Hepatocyte (in vitro differentiated cells): ENCODE data around the gene MTMR12.

ENCODE experiments used
- CTCF ChIP-seq: fragments of 200-600 bp; sonication (generic); IDR thresholded peaks from 2 replicates; pipeline ENCODE4 v1.5.1; 2016; ENCODE audit warnings: antibody characterized with exemption, mild to moderate bottlenecking; ENCODE audit not compliant: poor library complexity
- EZH2 ChIP-seq: fragments of 200-600 bp; sonication (generic); IDR thresholded peaks from 2 replicates; pipeline ENCODE4 v1.6.1; 2016; ENCODE audit warnings: antibody characterized with exemption, mild to moderate bottlenecking, borderline replicate concordance
- EZH2phosphoT487 ChIP-seq: fragments of 200-600 bp; sonication (generic); IDR thresholded peaks from one replicate; pipeline ENCODE4 v1.6.1; 2018; ENCODE audit warnings: antibody characterized with exemption, mild to moderate bottlenecking, low read depth, moderate library complexity; ENCODE audit not compliant: unreplicated experiment, severe bottlenecking

DNA sequence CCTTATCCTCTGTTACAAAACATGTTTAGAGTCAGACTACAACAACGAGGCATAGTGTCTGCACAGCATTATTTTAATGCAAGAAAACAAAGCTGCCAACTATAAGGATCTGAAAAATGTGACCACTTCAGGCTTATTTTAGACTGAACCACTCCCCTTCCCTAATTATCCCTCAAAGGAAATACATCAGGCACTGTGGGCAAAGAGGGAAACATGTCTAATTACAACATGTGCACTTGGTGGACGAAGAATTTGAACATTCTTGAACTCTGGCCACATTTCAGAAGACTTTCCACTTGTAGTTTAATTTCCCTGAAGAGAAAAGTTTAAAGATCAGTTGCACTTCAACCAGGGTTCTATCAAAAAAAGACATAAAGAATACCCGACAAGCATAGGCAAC is 3.8 kb downstream of the MTMR12 start:
- TF ChIP-seq CTCF (no peak), EZH2 (no peak), EZH2phosphoT487 (no peak)
